Measurements from ENCODE around the gene COG1. TPM values are rescaled to one million over a fixed set of nuclear protein-coding genes. Genes with fewer than 3 reads are reported as not detected.

The COG1 gene
- total RNA-seq, 1 donor from 2014 or later: 18.0 TPM

- no peak for DNase-seq
Measured at GRCh38 chr17:73172252-73172651, 20.6 kb upstream of the COG1 start.

GRCh38 chr17:73174126-73174525, 18.7 kb upstream of the COG1 start:
- DNase-seq: no peak

GRCh38 chr17:73175962-73176565, 16.8 kb upstream of the COG1 start:
- DNase-seq: no peak

GRCh38 chr17:73179387-73179786, 13.5 kb upstream of the COG1 start:
- DNase-seq: no peak

DNA sequence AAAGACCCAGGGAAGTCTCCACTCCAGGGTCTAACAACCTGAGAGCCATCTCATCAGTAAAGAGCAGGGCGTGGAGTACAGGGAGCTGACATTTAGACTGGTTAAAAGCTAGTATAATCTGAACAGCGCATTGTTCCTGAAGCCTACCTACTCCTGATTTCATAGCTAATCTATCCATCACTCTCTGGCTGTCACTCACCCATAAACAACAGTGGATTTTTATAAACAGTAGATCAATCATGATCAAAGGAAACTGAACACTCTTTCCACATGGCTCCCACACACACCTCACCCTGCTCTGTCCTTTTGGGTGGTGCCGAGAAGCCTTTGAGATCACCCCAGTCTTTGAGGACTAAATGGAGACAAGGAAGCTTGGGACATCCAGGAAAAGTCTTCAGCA, 13.0 kb upstream of the COG1 start:
- DNase-seq: no peak

DNA sequence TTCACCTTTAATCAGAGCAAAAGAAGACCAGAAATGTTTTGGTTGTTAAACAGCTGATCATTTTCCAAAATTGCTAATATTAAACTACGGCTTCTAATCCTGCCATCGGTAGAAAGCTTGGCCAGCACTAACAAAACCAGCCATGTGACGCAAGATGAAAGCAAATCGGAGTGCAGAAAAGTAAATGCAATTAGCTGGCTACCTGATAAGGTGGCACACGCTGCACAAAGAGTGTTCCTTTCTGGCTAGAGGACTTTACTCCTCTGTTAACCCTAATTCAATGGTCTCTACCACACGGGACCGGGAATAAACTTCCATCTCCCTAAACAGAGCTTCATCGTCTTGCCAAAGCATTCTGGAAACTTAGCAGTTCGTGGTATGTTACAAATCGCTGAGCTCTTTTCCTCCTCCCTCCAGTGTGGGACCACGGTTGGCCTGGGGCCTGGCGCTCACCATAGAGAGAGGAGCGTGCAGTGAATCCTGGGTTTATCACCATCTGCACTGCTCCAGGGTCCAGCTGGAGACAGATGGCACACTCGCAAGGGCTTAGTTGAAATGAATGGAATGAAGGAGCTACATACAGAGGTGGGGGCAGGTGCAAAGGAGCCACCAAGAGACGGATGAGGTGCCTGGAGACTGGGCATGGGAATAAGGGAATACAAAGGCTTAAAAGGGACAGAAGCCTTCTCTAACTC, 10.1 kb upstream of the COG1 start:
- no peak for DNase-seq

GRCh38 chr17:73184136-73184993, 8.5 kb upstream of the COG1 start:
- no peak for DNase-seq

DNA sequence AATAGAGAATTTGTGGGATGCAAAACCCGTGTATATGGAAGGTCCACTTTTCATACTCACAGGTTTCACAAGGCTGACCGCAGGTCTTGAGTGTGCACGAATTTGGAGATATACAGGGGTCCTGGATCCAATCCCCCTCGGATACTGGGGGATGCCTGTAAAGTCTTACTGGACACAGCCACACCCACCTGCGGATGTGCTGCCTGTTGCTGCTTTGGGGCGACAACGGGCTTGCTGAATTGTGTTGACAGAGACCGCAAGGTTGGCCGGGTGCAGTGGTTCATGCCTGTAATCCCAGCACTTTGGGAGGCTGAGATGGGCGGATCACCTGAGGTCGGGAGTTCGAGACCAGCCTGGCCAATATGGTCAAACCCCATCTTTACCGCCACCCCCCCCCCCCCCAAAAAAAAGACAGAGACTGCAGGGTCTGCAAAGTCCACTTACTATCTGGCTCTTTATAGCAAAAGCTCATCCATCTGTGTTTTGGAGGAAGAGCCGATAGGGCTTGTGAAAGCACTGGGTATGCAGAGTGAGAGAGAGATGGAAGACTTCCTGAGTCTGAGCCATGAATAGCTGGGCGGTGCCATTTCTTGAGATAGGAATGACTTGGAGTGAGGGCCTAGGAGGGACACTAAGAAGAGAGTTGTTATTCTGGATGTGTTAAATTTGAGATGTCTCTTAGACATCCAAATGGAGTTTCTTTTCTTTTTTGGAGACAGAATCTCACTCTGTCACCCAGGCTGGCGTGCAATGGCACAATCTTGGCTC, 6.4 kb upstream of the COG1 start:
- DNase-seq: no peak

GRCh38 chr17:73187203-73187769, 5.6 kb upstream of the COG1 start:
- DNase-seq: no peak

- DNase-seq: no peak
Measured at GRCh38 chr17:73188011-73188410, 4.8 kb upstream of the COG1 start.

GRCh38 chr17:73189417-73190099, 3.3 kb upstream of the COG1 start:
- DNase-seq: peak; percentile 55

- DNase-seq: peak; percentile 82
Measured at GRCh38 chr17:73191443-73192205, 1.2 kb upstream of the COG1 start.

DNA sequence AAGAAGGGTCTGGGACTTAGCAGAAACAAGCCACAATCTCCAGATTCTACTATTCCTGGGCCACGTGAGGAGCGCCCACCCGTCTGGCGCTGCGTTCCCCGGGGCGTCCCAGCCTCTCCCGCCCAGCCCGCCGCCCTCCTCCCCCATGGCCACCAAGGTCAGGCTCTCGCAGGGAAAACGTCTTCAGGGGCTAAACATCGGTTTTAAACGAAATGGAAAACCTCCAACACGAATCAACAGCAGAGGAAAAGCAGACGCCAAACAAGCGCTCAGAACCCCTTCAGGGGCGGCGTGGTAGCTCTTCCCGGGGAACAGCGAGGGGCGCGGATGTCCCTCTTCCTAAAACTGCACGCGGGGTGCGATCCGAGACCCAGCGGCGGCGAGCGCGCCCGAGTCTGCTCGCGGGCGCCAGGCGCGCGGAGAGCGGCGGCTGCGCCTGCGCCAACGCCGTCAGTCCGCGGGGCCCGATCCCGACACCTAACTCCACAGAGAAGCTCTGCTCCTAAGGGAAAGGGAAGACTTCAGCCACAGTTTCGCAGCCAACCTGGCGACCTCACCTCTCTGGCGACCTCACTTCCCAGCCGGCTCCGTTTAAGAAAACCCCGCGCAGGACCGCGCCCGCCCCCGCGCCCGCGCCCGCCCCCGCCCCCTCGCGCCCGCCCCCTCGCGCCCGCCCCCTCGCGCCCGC, 505 bp upstream of the COG1 start:
- peak; percentile 77 for DNase-seq

DNA sequence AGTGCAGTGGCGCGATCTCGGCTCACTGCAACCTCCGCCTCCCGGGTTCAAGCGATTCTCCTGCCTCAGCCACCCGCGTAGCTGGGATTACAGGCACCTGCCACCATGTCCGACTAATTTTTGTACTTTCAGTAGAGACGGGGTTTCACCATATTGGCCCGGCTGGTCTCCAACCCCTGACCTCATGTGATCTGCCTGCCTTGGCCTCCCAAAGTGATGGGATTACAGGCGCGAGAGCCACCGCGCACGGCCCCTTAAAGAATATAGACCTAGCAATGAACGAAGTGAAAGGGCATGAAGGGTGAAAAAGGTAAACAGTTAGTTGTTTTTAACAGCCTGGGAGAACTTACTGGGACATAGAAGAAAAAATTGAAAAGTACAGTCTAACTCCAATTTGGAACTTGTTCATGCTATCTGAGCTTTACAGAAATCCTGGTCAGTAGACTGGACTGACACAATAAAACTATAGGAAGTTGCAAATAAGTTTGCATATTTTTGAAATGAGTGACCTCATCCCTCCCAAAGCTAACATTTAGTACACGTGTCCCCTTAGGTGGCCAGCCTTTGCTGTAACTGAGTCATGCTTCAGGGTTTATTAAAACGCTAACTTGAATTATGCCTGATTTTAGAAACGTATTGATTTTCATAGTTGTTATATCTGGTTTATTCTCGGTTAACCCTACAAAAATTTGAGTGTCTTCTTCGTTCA, 1.8 kb downstream of the COG1 start:
- peak; percentile 14 for DNase-seq

GRCh38 chr17:73196500-73196899, 3.6 kb downstream of the COG1 start:
- DNase-seq: peak; percentile 74

- DNase-seq: no peak
Measured at GRCh38 chr17:73197161-73197560, 4.3 kb downstream of the COG1 start.

DNA sequence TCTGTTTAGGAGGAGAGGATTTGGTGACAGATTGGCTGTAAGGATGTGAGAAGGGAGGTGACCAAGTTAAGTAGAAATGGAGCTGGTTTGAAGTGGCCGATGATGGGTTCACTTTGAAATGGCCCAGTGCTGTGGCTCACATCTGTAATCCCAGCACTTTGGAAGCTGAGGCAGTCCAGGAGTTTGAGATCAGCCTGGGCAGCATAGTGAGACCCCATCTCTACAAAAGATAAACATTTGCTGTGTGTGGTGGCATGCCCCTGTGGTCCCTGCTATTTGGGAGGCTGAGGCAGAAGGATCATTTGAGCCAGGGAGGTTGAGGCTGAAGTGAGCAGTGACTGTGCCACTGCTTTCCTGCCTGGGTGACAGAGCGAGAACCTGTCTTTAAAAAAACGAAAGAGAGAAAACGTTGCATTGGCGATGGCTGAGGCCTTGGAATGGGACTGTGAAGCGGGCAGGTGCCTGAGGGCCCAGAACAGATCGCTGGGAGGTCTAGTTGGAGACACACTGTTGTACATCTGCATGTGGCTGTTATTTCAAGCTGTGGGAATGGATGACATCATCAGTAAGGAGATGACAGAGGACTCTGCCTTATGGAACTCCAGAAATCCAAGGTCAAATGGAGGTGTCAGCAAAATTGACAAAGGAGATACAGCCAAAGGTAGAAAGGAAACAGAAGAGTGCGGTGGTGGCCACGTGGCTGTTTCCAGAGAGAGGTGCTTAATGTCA, 5.5 kb downstream of the COG1 start:
- no peak for DNase-seq

DNA sequence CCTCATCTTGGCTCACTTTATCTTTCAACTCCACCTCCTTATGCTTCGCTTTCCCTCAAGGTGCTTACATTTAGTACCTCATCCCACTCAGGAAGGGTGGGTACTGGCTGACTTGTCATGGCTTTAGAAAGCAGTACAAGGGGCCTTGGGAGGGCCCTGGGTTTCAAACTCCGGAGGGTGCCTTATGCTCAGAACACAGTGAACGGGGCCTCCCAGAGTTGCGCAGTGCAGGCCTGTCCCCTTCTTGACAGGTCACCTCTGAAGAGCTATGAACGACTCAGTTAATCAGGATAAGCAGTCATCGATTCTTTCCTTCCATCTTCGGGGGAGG, 6.0 kb downstream of the COG1 start:
- no peak for DNase-seq

DNA sequence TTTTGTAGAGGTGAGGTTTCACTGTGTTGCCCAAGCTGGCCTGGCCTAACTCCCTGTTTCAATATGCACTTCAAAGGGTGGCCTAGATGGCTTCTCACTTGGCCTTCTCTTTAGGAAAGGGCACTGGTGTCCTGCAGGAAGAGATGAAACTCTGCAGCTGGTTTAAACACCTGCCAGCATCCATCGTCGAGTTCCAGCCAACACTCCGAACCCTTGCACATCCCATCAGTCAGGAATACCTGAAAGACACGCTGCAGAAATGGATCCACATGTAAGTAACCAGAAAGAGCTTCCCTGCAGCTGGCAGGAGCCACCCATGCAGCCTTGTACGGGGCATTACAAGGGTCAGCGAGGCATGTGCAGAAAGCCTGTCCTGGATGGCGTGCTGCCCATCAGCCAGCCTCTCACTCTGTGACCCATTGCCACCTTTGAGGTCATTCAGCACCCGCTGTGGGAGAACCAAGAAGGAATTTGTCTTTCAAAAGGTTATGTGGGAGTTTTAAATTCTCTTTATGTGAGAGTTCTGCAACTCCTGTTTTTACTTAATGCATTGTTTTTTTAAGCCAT, 7.0 kb downstream of the COG1 start:
- no peak for DNase-seq

Data from dermis blood vessel endothelial cell (primary cell).